ENCODE measurements around the gene DGKD.

DGKD gene

DNA sequence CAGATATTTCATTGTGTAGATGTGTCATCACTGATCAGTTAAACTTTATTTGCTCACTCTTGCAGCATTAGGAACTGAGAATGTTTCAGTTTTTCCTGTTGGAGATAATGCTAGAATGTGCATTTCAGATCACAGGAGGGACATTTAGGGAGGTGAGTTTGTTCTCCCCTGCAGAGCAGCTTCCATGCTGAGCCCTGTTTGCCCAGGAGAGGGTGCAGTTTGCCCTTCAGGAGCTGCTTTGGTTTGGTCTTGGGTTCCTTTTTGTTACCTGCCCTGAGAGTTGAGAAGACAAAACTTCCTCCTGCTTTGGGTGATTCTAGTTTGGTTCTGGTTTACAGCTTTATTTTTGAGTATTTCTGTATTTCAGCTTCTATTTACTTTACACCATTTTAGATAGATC lies 49.9 kb downstream of the DGKD start:
- TF ChIP-seq CTCF (IDR thresholded peaks at IDR 0.05; ENCODE audit: borderline replicate concordance, insufficient read depth, low read depth, low read length) = peak; percentile 82
- H3K4me3 ChIP-seq (ENCODE audit: low read depth, low read length) = no peak overlapping the region

- no peak overlapping the region for H3K4me3 ChIP-seq (ENCODE audit: low read depth, low read length)
- TF ChIP-seq CTCF (IDR thresholded peaks at IDR 0.05; ENCODE audit: borderline replicate concordance, insufficient read depth, low read depth, low read length) = no peak
Observed at GRCh38 chr2:233406865-233407264, 52.6 kb downstream of the DGKD start.

DNA sequence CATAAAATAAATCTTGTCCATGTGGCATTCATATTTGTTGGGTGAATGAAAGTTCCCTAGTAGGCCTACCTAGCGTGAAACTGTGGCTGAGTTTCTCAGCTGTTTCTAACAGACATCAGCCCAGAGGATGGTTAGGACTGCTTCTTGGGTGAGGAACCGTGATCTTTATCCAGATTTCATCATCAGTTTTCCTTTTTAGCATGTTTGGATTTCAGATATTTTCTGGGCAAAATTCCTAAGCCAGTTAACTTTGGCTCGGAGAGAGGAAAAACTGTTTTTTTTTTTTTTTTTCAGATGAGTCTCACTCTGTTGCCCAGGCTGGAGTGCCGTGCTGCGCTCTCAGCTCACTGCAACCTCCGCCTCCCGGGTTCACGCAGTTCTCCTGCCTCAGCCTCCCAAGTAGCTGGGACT lies 53.5 kb downstream of the DGKD start:
- TF ChIP-seq CTCF (IDR thresholded peaks at IDR 0.05; ENCODE audit: borderline replicate concordance, insufficient read depth, low read depth, low read length) = no peak
- no peak overlapping the region for H3K4me3 ChIP-seq (ENCODE audit: low read depth, low read length)

- TF ChIP-seq CTCF (IDR thresholded peaks at IDR 0.05; ENCODE audit: borderline replicate concordance, insufficient read depth, low read depth, low read length) = no peak
- no peak overlapping the region for H3K4me3 ChIP-seq (ENCODE audit: low read depth, low read length)
Observed at GRCh38 chr2:233408366-233409285, 54.3 kb downstream of the DGKD start.

DNA sequence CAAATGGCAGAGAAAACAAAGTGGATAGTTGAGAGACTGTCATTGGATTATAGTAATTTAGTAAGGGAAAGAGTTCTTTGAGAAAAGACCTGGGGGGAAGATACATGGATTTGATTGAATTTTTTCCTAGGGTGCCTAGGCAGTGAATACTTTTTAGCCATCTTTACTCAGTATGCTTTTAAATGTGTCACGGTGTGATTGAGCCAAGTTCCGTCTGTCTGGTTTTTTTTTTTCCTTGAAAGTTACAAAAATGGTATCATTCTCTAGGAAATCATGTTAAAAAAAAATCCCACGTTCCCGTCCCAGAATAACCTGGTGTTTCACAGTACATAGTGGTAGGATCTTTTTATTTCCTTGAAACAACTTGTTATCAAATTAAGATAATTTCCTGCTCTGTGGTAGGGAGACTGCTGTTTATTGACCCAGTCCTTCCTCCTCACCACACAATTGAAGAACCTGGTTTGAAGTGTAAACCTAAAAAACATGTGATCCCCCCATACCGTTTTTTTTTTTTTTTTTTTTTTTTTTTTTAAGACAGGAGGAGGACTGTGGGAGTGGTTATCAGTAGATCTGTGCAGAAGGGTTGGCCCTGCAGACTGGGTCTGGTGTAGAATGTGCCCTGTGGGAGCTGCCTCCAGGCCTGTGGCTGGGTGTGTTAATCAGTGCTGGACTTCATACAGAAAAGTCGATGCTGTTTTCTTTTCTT lies 55.1 kb downstream of the DGKD start:
- no peak for TF ChIP-seq CTCF (IDR thresholded peaks at IDR 0.05; ENCODE audit: borderline replicate concordance, insufficient read depth, low read depth, low read length)
- H3K4me3 ChIP-seq (ENCODE audit: low read depth, low read length) = no peak overlapping the region

- H3K4me3 ChIP-seq (ENCODE audit: low read depth, low read length) = no peak overlapping the region
- no peak for TF ChIP-seq CTCF (IDR thresholded peaks at IDR 0.05; ENCODE audit: borderline replicate concordance, insufficient read depth, low read depth, low read length)
Observed at GRCh38 chr2:233410196-233410760, 56.0 kb downstream of the DGKD start.
